ENCODE results near the gene IL20RA.

Gene IL20RA

GRCh38 chr6:137001299-137001976 is 43.3 kb downstream of the IL20RA start:
- H3K4me3 ChIP-seq (ENCODE audit: low read depth, low read length), result no peak overlapping the region
- DNase-seq (ENCODE audit: low read depth), result no peak
- no peak for TF ChIP-seq CTCF (IDR thresholded peaks at IDR 0.05; ENCODE audit: insufficient read depth, low read depth, low read length, missing control alignments)

- no peak for TF ChIP-seq CTCF (IDR thresholded peaks at IDR 0.05; ENCODE audit: insufficient read depth, low read depth, low read length, missing control alignments)
- H3K4me3 ChIP-seq (ENCODE audit: low read depth, low read length), result no peak overlapping the region
- DNase-seq (ENCODE audit: low read depth), result no peak
These were observed 43.9 kb downstream of the IL20RA start for GRCh38 chr6:137000825-137001224.

GRCh38 chr6:136995521-136995920 is 49.2 kb downstream of the IL20RA start:
- TF ChIP-seq CTCF (IDR thresholded peaks at IDR 0.05; ENCODE audit: insufficient read depth, low read depth, low read length, missing control alignments), result no peak
- no peak overlapping the region for H3K4me3 ChIP-seq (ENCODE audit: low read depth, low read length)
- DNase-seq (ENCODE audit: low read depth), result no peak

GRCh38 chr6:136994782-136995181 is 50.0 kb downstream of the IL20RA start:
- no peak overlapping the region for H3K4me3 ChIP-seq (ENCODE audit: low read depth, low read length)
- no peak for DNase-seq (ENCODE audit: low read depth)
- TF ChIP-seq CTCF (IDR thresholded peaks at IDR 0.05; ENCODE audit: insufficient read depth, low read depth, low read length, missing control alignments), result no peak

GRCh38 chr6:136992113-136992512 is 52.7 kb downstream of the IL20RA start:
- TF ChIP-seq CTCF (IDR thresholded peaks at IDR 0.05; ENCODE audit: insufficient read depth, low read depth, low read length, missing control alignments), result no peak
- no peak for DNase-seq (ENCODE audit: low read depth)
- no peak overlapping the region for H3K4me3 ChIP-seq (ENCODE audit: low read depth, low read length)

- no peak for DNase-seq (ENCODE audit: low read depth)
- no peak overlapping the region for H3K4me3 ChIP-seq (ENCODE audit: low read depth, low read length)
- no peak for TF ChIP-seq CTCF (IDR thresholded peaks at IDR 0.05; ENCODE audit: insufficient read depth, low read depth, low read length, missing control alignments)
These were observed 53.1 kb downstream of the IL20RA start for GRCh38 chr6:136991646-136992045.

GRCh38 chr6:136990754-136991153 is 54.0 kb downstream of the IL20RA start:
- TF ChIP-seq CTCF (IDR thresholded peaks at IDR 0.05; ENCODE audit: insufficient read depth, low read depth, low read length, missing control alignments), result no peak
- no peak overlapping the region for H3K4me3 ChIP-seq (ENCODE audit: low read depth, low read length)
- DNase-seq (ENCODE audit: low read depth), result no peak

All from GM12865 (cell line).